Upper lobe of left lung (tissue), 4 donors: Measurements from ENCODE around the gene NAV2.

Experiments used
- CTCF ChIP-seq, 6 experiments: fragments of 450-650 bp in 4 of 6; fragments of 200-600 bp in 2 of 6; sonication (generic) in 2 of 6; IDR thresholded peaks; one replicate each; pipeline ENCODE4 v1.5.1; 2016 to 2019; ENCODE audit warnings: antibody characterized with exemption in 6 of 6
- POLR2A ChIP-seq, 4 donors: fragments of 450-650 bp; IDR thresholded peaks; one replicate each; pipeline ENCODE4 v1.5.1; 2016 to 2017; ENCODE audit warnings: antibody characterized with exemption in 4 of 4, mild to moderate bottlenecking in 2 of 4
- POLR2AphosphoS5 ChIP-seq, 2 donors: sonication (generic); formaldehyde crosslinking; IDR thresholded peaks; one replicate each; pipeline ENCODE4 v1.5.1; 2017; ENCODE audit warnings: antibody characterized with exemption in 2 of 2

DNA sequence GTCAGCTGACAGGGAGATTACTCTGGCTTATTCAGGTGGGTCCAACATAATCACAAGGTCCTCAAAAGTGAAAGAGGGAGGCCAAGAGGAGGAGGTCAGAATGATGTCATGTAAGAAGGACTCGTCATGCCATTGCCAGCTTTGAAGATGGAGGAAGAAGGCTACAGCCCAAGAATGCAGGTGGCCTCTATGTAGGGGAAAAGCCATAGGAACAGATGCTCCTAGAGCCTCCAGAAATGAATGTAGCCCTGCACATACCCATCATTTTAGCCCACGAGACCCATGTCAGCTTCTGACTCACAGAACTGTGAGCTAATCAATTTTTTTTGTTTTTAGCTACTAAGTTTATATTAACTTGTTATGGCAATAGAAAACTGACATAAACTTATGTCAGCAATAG lies 276.6 kb downstream of the NAV2 start:
- TF ChIP-seq POLR2A (IDR thresholded peaks at IDR 0.05) (no peak), CTCF (IDR thresholded peaks at IDR 0.05) (no peak), POLR2AphosphoS5 (IDR thresholded peaks at IDR 0.05) (no peak)
